ENCODE results near the gene MMP10.

MMP10 gene

GRCh38 chr11:102780491-102780918, at the start of gene MMP10:
Gene MMP10, minus strand, starts transcription at chr11:102780628. Its CDS starts 37 bp downstream, at chr11:102780591.
- no peak for DNase-seq

GRCh38 chr11:102829316-102830000, 49.0 kb upstream of the MMP10 start:
- DNase-seq, result no peak

- no peak for DNase-seq
These were observed 44.1 kb upstream of the MMP10 start for GRCh38 chr11:102824556-102824955.

GRCh38 chr11:102819491-102819890, 39.1 kb upstream of the MMP10 start:
- DNase-seq, result no peak

DNA sequence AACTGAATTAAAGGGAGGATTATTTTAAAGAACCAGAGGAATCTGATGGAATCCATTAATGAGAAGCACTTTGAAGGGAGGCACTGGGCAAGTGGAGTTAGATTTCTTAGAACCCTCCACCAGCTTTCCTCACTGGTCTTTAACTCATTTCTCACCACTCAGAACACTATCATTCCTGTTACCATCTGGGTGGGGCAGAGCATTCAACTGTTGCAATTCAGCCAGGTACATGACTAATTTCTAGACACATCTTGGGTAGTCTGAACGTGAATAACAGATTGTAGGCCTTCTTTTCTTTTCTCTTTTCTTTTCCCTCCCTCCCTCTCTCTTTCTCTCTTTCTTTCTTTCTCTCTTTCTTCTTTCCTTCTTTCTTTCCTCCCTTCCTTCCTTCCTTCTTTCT, 33.1 kb upstream of the MMP10 start:
- DNase-seq, result no peak

- DNase-seq, result no peak
These were observed 31.8 kb upstream of the MMP10 start for GRCh38 chr11:102812188-102812587.

DNA sequence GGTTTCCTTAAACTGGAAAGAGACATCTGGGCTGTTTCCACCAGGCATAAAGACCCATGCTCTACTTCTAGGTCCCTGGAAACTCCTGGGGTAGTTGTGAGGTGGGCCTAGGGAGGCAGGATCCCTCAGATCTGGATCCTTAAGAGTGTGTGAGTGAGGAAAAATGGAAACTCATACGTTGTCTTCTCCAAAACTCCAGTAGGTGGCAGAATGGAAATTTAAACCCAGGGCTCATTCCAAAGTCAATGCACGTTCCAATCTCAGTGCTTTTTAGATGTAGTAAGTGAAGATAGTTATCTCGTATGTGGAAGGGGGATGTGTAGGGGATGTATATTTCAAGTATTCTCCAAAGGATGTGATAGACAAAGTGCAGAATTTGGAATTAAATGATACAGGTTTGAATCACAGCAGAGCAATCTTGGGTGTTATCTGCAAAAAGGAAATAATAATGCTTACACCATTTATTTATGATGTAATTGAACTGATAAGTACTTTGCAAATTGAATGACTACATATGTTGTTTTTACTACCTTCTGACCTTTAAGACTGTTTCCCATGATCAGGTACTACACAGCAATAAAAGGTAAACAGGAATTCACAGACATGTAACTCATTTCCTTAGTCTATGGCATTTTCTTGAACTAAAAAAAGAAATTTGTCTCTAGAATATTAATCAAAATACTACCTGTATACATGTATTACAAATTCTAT, 30.7 kb upstream of the MMP10 start:
- DNase-seq, result no peak

DNA sequence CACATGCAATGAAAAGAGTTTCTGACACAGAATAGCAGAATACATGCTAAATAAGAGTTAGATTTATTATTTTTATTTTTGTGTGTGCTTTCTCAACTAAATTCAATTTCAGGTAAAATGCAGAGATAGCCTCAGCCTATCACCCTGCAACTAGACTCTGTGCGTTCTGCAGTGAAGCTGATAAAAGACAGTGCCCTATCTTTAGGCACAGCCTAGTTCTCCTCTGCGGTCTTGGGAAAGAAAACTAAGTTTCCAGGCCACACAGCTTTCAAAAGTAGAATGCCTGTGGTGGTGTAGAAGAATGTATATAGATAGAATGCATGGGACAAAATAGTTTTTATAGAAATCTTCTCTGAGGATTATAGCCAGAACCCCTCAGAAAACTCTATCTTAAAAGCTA, 29.5 kb upstream of the MMP10 start:
- DNase-seq, result no peak

GRCh38 chr11:102807921-102808320, 27.5 kb upstream of the MMP10 start:
- DNase-seq, result no peak

DNA sequence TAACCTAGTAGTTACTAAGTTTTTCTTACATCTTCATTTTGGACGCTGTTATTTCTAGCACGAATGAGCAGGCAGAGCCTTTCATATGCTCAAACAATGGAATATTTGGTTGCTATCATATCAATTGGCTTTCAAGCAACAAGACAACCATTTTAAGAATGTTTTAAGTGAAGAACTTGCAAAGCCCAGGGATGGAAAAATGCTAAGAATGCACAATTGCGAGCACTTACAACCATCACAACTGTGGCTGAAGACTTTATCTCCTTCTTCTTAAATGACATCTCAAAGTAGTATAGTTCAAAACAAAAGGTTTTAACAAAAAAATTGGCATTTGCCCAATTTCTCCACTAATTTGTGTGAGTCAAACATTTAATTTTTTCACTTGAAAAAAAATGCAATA, 25.9 kb upstream of the MMP10 start:
- DNase-seq, result no peak

- DNase-seq, result no peak
These were observed 21.9 kb upstream of the MMP10 start for GRCh38 chr11:102802341-102802740.

GRCh38 chr11:102800767-102801166, 20.3 kb upstream of the MMP10 start:
- no peak for DNase-seq

GRCh38 chr11:102799681-102800340, 19.4 kb upstream of the MMP10 start:
- DNase-seq, result no peak

GRCh38 chr11:102798012-102798746, 17.8 kb upstream of the MMP10 start, which contains the start of gene MMP1:
Gene MMP1, minus strand, starts transcription at chr11:102798160. Its CDS starts 68 bp downstream, at chr11:102798092.
- DNase-seq, result no peak

- DNase-seq, result no peak
These were observed 14.0 kb upstream of the MMP10 start for GRCh38 chr11:102794382-102794781.

DNA sequence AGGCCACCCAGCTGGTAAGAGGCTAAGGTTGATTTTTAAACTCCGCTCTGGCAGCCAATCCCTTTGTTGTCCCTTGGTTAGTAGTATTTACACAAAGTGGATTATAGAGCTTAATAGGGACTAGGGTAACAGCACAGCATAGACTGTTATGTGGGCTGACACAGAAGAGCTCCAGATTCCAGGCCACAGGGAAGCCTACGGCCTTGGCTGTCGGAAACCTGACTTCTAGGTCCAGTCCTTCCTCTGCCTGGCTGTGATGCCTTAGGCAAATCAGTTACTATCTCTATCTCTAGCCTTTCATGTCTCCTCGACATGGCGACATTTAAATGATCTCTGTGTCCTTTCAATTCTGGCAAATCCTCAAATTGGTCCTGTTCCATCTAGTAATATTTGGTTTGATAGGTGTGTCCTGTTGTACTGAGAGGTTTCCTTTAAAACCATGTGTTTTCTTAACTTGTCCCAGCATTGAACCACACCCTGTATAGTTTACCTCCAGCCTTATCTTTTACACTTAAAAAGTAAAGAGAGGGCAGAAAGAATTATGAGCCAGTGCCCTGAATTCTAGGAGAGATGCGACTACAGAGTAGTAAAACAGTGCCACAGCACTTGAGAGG, 13.4 kb upstream of the MMP10 start:
- DNase-seq, result no peak

DNA sequence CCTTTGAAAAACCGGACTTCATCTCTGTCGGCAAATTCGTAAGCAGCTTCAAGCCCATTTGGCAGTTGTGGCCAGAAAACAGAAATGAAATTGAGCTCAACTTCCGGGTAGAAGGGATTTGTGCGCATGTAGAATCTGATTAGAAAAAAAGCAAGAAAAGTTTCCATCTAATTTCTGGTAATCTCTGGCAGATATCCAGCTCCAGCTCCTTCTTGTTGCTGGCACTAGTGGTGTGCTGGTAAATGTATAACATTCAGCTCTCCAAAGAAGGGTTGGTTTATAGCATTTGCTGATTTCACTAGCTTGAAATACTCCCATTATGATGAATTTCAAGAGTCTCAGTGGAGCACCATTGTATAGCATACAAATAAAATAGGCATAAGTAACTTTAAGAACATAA, 12.2 kb upstream of the MMP10 start:
- no peak for DNase-seq

- no peak for DNase-seq
These were observed 11.0 kb upstream of the MMP10 start for GRCh38 chr11:102791271-102792036.

DNA sequence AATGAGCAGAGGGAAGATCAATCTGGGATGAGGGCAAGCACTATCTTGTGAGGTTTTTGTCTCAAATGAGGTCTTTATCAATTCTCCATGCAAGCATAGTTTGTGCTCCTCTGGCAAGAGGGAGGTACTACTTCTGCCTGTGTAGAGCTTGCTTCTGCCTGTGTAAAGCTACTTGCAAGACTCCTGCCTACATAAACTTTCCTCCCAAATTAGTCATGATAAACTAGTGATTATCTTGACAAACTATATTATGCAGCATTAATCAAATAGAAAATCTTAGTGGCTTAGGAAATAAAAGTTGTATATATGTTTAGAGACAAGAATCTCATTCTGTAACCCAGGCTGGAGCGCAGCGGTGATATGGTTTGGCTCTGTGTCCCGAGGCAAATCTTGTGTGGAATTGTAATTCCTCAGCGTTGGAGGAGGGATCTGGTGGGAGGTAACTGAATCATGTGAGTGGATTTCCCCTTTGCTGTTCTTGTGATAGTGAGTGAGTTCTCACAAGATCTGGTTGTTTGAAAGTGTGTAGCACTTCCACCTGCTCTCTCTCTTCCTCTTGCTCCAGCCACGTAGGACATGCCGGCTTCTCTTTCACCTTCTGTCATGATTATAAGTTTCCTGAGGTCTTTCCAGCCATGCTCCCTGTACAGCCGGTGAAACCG, 8.0 kb upstream of the MMP10 start:
- DNase-seq, result no peak

GRCh38 chr11:102784380-102784779, 4.0 kb upstream of the MMP10 start:
- no peak for DNase-seq

- DNase-seq, result no peak
These were observed 3.3 kb upstream of the MMP10 start for GRCh38 chr11:102783720-102784119.

Data from activated T-cell treated with anti-CD3 and anti-CD28 coated beads, Interleukin-2, amount 50 U/mL, for 1 hour (primary cell).